ENCODE data around the gene ARL9.

ARL9 gene

DNA sequence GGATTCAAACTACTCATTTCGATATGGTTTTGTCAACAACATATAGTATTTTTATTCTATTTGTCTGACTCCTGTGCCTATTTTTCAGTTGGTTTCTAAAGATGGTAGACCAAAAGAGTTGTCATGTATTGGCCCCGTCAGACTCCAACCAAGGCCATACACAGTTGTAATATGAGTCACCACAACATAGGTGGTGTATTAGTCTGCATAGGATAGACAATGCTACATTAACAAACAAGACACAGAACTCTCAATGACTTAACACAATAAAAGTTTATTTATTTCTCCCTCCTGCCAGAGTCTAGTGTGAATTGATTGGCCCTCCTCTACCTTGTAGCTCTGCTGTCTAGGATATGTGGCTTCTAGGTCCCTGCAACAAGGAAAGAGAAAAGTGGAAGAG, 45.9 kb downstream of the ARL9 start (continued):
- TF ChIP-seq, protein P1, sequence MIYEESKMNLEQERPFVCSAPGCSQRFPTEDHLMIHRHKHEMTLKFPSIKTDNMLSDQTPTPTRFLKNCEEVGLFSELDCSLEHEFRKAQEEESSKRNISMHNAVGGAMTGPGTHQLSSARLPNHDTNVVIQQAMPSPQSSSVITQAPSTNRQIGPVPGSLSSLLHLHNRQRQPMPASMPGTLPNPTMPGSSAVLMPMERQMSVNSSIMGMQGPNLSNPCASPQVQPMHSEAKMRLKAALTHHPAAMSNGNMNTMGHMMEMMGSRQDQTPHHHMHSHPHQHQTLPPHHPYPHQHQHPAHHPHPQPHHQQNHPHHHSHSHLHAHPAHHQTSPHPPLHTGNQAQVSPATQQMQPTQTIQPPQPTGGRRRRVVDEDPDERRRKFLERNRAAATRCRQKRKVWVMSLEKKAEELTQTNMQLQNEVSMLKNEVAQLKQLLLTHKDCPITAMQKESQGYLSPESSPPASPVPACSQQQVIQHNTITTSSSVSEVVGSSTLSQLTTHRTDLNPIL (CRISPR knock-in tag; IDR thresholded peaks at IDR 0.05; ENCODE audit: low read depth), result no peak
- TF ChIP-seq BACH2 (CRISPR knock-in tag; IDR thresholded peaks at IDR 0.05; ENCODE audit: borderline replicate concordance) (no peak), ESRRG (CRISPR knock-in tag; IDR thresholded peaks at IDR 0.05) (no peak), SNAI2 (CRISPR knock-in tag; IDR thresholded peaks at IDR 0.05) (no peak), ZNF565 (CRISPR knock-in tag; conservative IDR thresholded peaks at IDR 0.05; ENCODE audit: low read depth) (no peak), ZFP30 (CRISPR knock-in tag; IDR thresholded peaks at IDR 0.05) (no peak)
- TF ChIP-seq, protein P2, sequence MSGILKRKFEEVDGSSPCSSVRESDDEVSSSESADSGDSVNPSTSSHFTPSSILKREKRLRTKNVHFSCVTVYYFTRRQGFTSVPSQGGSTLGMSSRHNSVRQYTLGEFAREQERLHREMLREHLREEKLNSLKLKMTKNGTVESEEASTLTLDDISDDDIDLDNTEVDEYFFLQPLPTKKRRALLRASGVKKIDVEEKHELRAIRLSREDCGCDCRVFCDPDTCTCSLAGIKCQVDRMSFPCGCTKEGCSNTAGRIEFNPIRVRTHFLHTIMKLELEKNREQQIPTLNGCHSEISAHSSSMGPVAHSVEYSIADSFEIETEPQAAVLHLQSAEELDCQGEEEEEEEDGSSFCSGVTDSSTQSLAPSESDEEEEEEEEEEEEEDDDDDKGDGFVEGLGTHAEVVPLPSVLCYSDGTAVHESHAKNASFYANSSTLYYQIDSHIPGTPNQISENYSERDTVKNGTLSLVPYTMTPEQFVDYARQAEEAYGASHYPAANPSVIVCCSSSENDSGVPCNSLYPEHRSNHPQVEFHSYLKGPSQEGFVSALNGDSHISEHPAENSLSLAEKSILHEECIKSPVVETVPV (CRISPR knock-in tag; IDR thresholded peaks at IDR 0.05), result no peak
- TF ChIP-seq, protein P3, sequence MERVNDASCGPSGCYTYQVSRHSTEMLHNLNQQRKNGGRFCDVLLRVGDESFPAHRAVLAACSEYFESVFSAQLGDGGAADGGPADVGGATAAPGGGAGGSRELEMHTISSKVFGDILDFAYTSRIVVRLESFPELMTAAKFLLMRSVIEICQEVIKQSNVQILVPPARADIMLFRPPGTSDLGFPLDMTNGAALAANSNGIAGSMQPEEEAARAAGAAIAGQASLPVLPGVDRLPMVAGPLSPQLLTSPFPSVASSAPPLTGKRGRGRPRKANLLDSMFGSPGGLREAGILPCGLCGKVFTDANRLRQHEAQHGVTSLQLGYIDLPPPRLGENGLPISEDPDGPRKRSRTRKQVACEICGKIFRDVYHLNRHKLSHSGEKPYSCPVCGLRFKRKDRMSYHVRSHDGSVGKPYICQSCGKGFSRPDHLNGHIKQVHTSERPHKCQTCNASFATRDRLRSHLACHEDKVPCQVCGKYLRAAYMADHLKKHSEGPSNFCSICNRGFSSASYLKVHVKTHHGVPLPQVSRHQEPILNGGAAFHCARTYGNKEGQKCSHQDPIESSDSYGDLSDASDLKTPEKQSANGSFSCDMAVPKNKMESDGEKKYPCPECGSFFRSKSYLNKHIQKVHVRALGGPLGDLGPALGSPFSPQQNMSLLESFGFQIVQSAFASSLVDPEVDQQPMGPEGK (CRISPR knock-in tag; IDR thresholded peaks at IDR 0.05; ENCODE audit: borderline replicate concordance), result no peak

DNA sequence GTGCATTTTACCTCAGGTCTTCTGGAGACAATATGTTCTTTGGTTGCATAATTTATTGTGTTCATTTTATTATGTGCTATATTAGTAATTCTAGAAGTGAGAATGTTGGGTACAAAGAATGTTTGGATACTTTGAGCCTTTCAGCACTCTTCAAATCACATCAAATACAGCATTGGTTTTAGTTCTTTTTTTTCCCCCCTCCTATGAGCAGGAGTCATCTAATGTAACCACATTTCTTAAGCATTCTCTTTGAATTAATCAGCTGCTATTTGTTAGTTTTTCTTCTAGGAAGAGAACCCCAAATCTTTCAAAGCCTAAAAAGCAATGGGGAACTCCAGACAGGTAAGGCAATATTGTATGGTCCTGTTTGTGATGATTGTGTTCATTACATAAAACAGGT, 46.7 kb downstream of the ARL9 start:
- TF ChIP-seq ARNTL (CRISPR knock-in tag; IDR thresholded peaks at IDR 0.05; ENCODE audit: borderline replicate concordance, low read depth), result no peak
- no peak for TF ChIP-seq CSDC2 (CRISPR knock-in tag; IDR thresholded peaks at IDR 0.05)
- TF ChIP-seq, protein P2 (CRISPR knock-in tag; IDR thresholded peaks at IDR 0.05), result no peak
- TF ChIP-seq ZC3H10 (CRISPR knock-in tag; IDR thresholded peaks at IDR 0.05), result no peak
- TF ChIP-seq GLIS3 (CRISPR knock-in tag; IDR thresholded peaks at IDR 0.05), result no peak
- TF ChIP-seq TOX (CRISPR knock-in tag; IDR thresholded peaks at IDR 0.05; ENCODE audit: borderline replicate concordance), result no peak
- no peak for TF ChIP-seq TCF4 (CRISPR knock-in tag; IDR thresholded peaks at IDR 0.05; ENCODE audit: borderline replicate concordance)
- no peak for TF ChIP-seq ZFP30 (CRISPR knock-in tag; IDR thresholded peaks at IDR 0.05)
- no peak for TF ChIP-seq PPARA (CRISPR knock-in tag; IDR thresholded peaks at IDR 0.05; ENCODE audit: borderline replicate concordance)
- TF ChIP-seq, protein P4, sequence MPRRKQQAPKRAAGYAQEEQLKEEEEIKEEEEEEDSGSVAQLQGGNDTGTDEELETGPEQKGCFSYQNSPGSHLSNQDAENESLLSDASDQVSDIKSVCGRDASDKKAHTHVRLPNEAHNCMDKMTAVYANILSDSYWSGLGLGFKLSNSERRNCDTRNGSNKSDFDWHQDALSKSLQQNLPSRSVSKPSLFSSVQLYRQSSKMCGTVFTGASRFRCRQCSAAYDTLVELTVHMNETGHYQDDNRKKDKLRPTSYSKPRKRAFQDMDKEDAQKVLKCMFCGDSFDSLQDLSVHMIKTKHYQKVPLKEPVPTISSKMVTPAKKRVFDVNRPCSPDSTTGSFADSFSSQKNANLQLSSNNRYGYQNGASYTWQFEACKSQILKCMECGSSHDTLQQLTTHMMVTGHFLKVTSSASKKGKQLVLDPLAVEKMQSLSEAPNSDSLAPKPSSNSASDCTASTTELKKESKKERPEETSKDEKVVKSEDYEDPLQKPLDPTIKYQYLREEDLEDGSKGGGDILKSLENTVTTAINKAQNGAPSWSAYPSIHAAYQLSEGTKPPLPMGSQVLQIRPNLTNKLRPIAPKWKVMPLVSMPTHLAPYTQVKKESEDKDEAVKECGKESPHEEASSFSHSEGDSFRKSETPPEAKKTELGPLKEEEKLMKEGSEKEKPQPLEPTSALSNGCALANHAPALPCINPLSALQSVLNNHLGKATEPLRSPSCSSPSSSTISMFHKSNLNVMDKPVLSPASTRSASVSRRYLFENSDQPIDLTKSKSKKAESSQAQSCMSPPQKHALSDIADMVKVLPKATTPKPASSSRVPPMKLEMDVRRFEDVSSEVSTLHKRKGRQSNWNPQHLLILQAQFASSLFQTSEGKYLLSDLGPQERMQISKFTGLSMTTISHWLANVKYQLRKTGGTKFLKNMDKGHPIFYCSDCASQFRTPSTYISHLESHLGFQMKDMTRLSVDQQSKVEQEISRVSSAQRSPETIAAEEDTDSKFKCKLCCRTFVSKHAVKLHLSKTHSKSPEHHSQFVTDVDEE (CRISPR knock-in tag; IDR thresholded peaks at IDR 0.05), result no peak
- TF ChIP-seq BACH2 (CRISPR knock-in tag; IDR thresholded peaks at IDR 0.05; ENCODE audit: borderline replicate concordance), result no peak
- TF ChIP-seq ZNF70 (CRISPR knock-in tag; IDR thresholded peaks at IDR 0.05), result no peak
- TF ChIP-seq, protein P3 (CRISPR knock-in tag; IDR thresholded peaks at IDR 0.05; ENCODE audit: borderline replicate concordance), result no peak
- TF ChIP-seq SNAI2 (CRISPR knock-in tag; IDR thresholded peaks at IDR 0.05), result no peak
- TF ChIP-seq RARB (CRISPR knock-in tag; IDR thresholded peaks at IDR 0.05), result no peak
- TF ChIP-seq ZNF565 (CRISPR knock-in tag; conservative IDR thresholded peaks at IDR 0.05; ENCODE audit: low read depth), result no peak
- TF ChIP-seq ZNF8 (CRISPR knock-in tag; IDR thresholded peaks at IDR 0.05), result no peak
- no peak for TF ChIP-seq ZFP3 (CRISPR knock-in tag; IDR thresholded peaks at IDR 0.05)
- TF ChIP-seq ISL1 (CRISPR knock-in tag; IDR thresholded peaks at IDR 0.05), result no peak
- TF ChIP-seq ESRRG (CRISPR knock-in tag; IDR thresholded peaks at IDR 0.05), result no peak
- no peak for ATAC-seq

All from SK-N-SH treated with all-trans-retinoic acid at 6 μM for 48 hours (cell line).